ENCODE results near the gene AR. TPM values are rescaled to one million over a fixed set of nuclear protein-coding genes. Genes with fewer than 3 reads are reported as not detected.

AR gene
- total RNA-seq, 2 experiments from 2014 or later, result not detected

GRCh38 chrX:67574696-67575095 lies 30.9 kb downstream of the AR start:
- POLR2A ChIA-PET, result no interaction called here
- no peak for ATAC-seq
- H3K36me3 Mint-ChIP-seq (ENCODE audit: low read depth), result no peaks in the 10 kb centered on the region
- no peak for DNase-seq
- H3K4me1 Mint-ChIP-seq (ENCODE audit: low read depth), result no peaks in the 10 kb centered on the region
- H3K27ac Mint-ChIP-seq, result no peak overlapping the region
- H3K4me3 Mint-ChIP-seq, result no peak overlapping the region
- no peaks in the 10 kb centered on the region for H3K27me3 Mint-ChIP-seq (ENCODE audit: low read depth)
- H3K9me3 Mint-ChIP-seq (ENCODE audit: insufficient read depth), result no peaks in the 10 kb centered on the region
- CTCF ChIA-PET, result no interaction called here

GRCh38 chrX:67582436-67582835 lies 38.6 kb downstream of the AR start:
- no peak for DNase-seq
- CTCF ChIA-PET, result no interaction called here
- no peaks in the 10 kb centered on the region for H3K36me3 Mint-ChIP-seq (ENCODE audit: low read depth)
- ATAC-seq, result no peak
- H3K27ac Mint-ChIP-seq, result no peak overlapping the region
- POLR2A ChIA-PET, result no interaction called here
- no peaks in the 10 kb centered on the region for H3K27me3 Mint-ChIP-seq (ENCODE audit: low read depth)
- H3K4me3 Mint-ChIP-seq, result no peak overlapping the region
- H3K9me3 Mint-ChIP-seq (ENCODE audit: insufficient read depth), result no peaks in the 10 kb centered on the region
- no peaks in the 10 kb centered on the region for H3K4me1 Mint-ChIP-seq (ENCODE audit: low read depth)

- H3K36me3 Mint-ChIP-seq (ENCODE audit: low read depth), result no peaks in the 10 kb centered on the region
- DNase-seq, result no peak
- ChIA-PET POLR2A (no interaction called here), CTCF (no interaction called here)
- H3K27me3 Mint-ChIP-seq (ENCODE audit: low read depth), result no peaks in the 10 kb centered on the region
- H3K27ac Mint-ChIP-seq, result no peak overlapping the region
- no peak for ATAC-seq
- no peaks in the 10 kb centered on the region for H3K4me1 Mint-ChIP-seq (ENCODE audit: low read depth)
- H3K4me3 Mint-ChIP-seq, result no peak overlapping the region
- no peaks in the 10 kb centered on the region for H3K9me3 Mint-ChIP-seq (ENCODE audit: insufficient read depth)
Observed at GRCh38 chrX:67583171-67583570, 39.4 kb downstream of the AR start.

GRCh38 chrX:67585401-67585800 lies 41.6 kb downstream of the AR start:
- ChIA-PET POLR2A (no interaction called here), CTCF (no interaction called here)
- H3K27ac Mint-ChIP-seq, result no peak overlapping the region
- no peak for ATAC-seq
- no peaks in the 10 kb centered on the region for H3K36me3 Mint-ChIP-seq (ENCODE audit: low read depth)
- H3K4me1 Mint-ChIP-seq (ENCODE audit: low read depth), result no peaks in the 10 kb centered on the region
- no peak overlapping the region for H3K4me3 Mint-ChIP-seq
- H3K27me3 Mint-ChIP-seq (ENCODE audit: low read depth), result no peaks in the 10 kb centered on the region
- no peak for DNase-seq
- no peaks in the 10 kb centered on the region for H3K9me3 Mint-ChIP-seq (ENCODE audit: insufficient read depth)

GRCh38 chrX:67587946-67588624 lies 44.3 kb downstream of the AR start:
- H3K36me3 Mint-ChIP-seq (ENCODE audit: low read depth), result no peaks in the 10 kb centered on the region

GRCh38 chrX:67596839-67597790 lies 53.3 kb downstream of the AR start:
- DNase-seq, result no peak
- Mint-ChIP-seq H3K4me1 (ENCODE audit: low read depth) (no peaks in the 10 kb centered on the region), H3K4me3 (no peak overlapping the region), H3K27ac (no peak overlapping the region), H3K9me3 (ENCODE audit: insufficient read depth) (no peaks in the 10 kb centered on the region), H3K36me3 (ENCODE audit: low read depth) (no peaks in the 10 kb centered on the region), H3K27me3 (ENCODE audit: low read depth) (no peaks in the 10 kb centered on the region)
- CTCF ChIA-PET, result no interaction called here
- no peak for ATAC-seq
- POLR2A ChIA-PET, result no interaction called here

More at GRCh38 chrX:67587946-67588624, 44.3 kb downstream of the AR start:
- DNase-seq (no peak), ATAC-seq (no peak)
- Mint-ChIP-seq H3K4me1 (ENCODE audit: low read depth) (no peaks in the 10 kb centered on the region), H3K9me3 (ENCODE audit: insufficient read depth) (no peaks in the 10 kb centered on the region), H3K27ac (no peak overlapping the region), H3K4me3 (no peak overlapping the region), H3K27me3 (ENCODE audit: low read depth) (no peaks in the 10 kb centered on the region)
- POLR2A ChIA-PET, result no interaction called here
- CTCF ChIA-PET, result no interaction called here

- H3K4me1 Mint-ChIP-seq (ENCODE audit: low read depth), result no peaks in the 10 kb centered on the region
- no peak overlapping the region for H3K4me3 Mint-ChIP-seq
- H3K27ac Mint-ChIP-seq, result no peak overlapping the region
- H3K27me3 Mint-ChIP-seq (ENCODE audit: low read depth), result no peaks in the 10 kb centered on the region
- DNase-seq, result no peak
- ChIA-PET CTCF (no interaction called here), POLR2A (no interaction called here)
- no peak for ATAC-seq
- H3K36me3 Mint-ChIP-seq (ENCODE audit: low read depth), result no peaks in the 10 kb centered on the region
- no peaks in the 10 kb centered on the region for H3K9me3 Mint-ChIP-seq (ENCODE audit: insufficient read depth)
Observed at GRCh38 chrX:67599532-67599931, 55.7 kb downstream of the AR start.

- Mint-ChIP-seq H3K27ac (no peak overlapping the region), H3K36me3 (ENCODE audit: low read depth) (no peaks in the 10 kb centered on the region), H3K27me3 (ENCODE audit: low read depth) (no peaks in the 10 kb centered on the region), H3K9me3 (ENCODE audit: insufficient read depth) (no peaks in the 10 kb centered on the region), H3K4me3 (no peak overlapping the region), H3K4me1 (ENCODE audit: low read depth) (no peaks in the 10 kb centered on the region)
- ATAC-seq, result no peak
- POLR2A ChIA-PET, result no interaction called here
- CTCF ChIA-PET, result no interaction called here
- DNase-seq, result no peak
Observed at GRCh38 chrX:67601771-67602170, 58.0 kb downstream of the AR start.

GRCh38 chrX:67604979-67605703 lies 61.3 kb downstream of the AR start:
- Mint-ChIP-seq H3K4me1 (ENCODE audit: low read depth) (no peaks in the 10 kb centered on the region), H3K9me3 (ENCODE audit: insufficient read depth) (no peaks in the 10 kb centered on the region), H3K36me3 (ENCODE audit: low read depth) (no peaks in the 10 kb centered on the region), H3K27me3 (ENCODE audit: low read depth) (no peaks in the 10 kb centered on the region), H3K27ac (no peak overlapping the region), H3K4me3 (no peak overlapping the region)
- ATAC-seq (no peak), DNase-seq (no peak)
- ChIA-PET POLR2A (no interaction called here), CTCF (no interaction called here)

GRCh38 chrX:67607466-67607865 lies 63.6 kb downstream of the AR start:
- no peaks in the 10 kb centered on the region for H3K9me3 Mint-ChIP-seq (ENCODE audit: insufficient read depth)
- CTCF ChIA-PET, result no interaction called here
- H3K4me1 Mint-ChIP-seq (ENCODE audit: low read depth), result no peaks in the 10 kb centered on the region
- DNase-seq (no peak), ATAC-seq (no peak)
- no peaks in the 10 kb centered on the region for H3K27me3 Mint-ChIP-seq (ENCODE audit: low read depth)
- no peak overlapping the region for H3K4me3 Mint-ChIP-seq
- no peaks in the 10 kb centered on the region for H3K36me3 Mint-ChIP-seq (ENCODE audit: low read depth)
- no peak overlapping the region for H3K27ac Mint-ChIP-seq
- POLR2A ChIA-PET, result no interaction called here

- Mint-ChIP-seq H3K27me3 (ENCODE audit: low read depth) (no peaks in the 10 kb centered on the region), H3K9me3 (ENCODE audit: insufficient read depth) (no peaks in the 10 kb centered on the region), H3K4me3 (no peak overlapping the region), H3K27ac (no peak overlapping the region), H3K4me1 (ENCODE audit: low read depth) (no peaks in the 10 kb centered on the region), H3K36me3 (ENCODE audit: low read depth) (no peaks in the 10 kb centered on the region)
- CTCF ChIA-PET, result no interaction called here
- DNase-seq (no peak), ATAC-seq (no peak)
- POLR2A ChIA-PET, result no interaction called here
Observed at GRCh38 chrX:67610282-67610681, 66.5 kb downstream of the AR start.

GRCh38 chrX:67612231-67612630 lies 68.4 kb downstream of the AR start:
- ATAC-seq (no peak), DNase-seq (no peak)
- Mint-ChIP-seq H3K4me1 (ENCODE audit: low read depth) (no peaks in the 10 kb centered on the region), H3K9me3 (ENCODE audit: insufficient read depth) (no peaks in the 10 kb centered on the region), H3K27me3 (ENCODE audit: low read depth) (no peaks in the 10 kb centered on the region), H3K36me3 (ENCODE audit: low read depth) (no peaks in the 10 kb centered on the region), H3K27ac (no peak overlapping the region), H3K4me3 (no peak overlapping the region)
- POLR2A ChIA-PET, result no interaction called here
- CTCF ChIA-PET, result no interaction called here

Data from activated CD8-positive, alpha-beta T cell treated with anti-CD3 and anti-CD28 coated beads, Interleukin-2, amount 10 ng/mL, durations not matched to agents 7 days and 5 days (primary cell).